Astrocyte of the spinal cord (primary cell): ENCODE results near the gene ZCCHC17.

Experiments
- DNase-seq: peaks from one replicate; pipeline ENCODE4 v3.0.0; 2011; ENCODE audit warnings: low read depth, low spot score
- H3K4me3 ChIP-seq: 2 replicates; pipeline ENCODE4 v1.5.1; 2011; ENCODE audit warnings: low read depth, mild to moderate bottlenecking, low read length, moderate library complexity
- in situ Hi-C: cut with HindIII; loops from 2 replicates; pipeline ENCODE4 v1.10.0; 2017; ENCODE audit warnings: low sequenced_read_pairs
- TF ChIP-seq, protein P1 (sequence below): IDR thresholded peaks from 2 replicates; pipeline ENCODE4 v1.5.1; 2012; ENCODE audit warnings: low read depth, mild to moderate bottlenecking, low read length, inconsistent platforms

Gene ZCCHC17

DNA sequence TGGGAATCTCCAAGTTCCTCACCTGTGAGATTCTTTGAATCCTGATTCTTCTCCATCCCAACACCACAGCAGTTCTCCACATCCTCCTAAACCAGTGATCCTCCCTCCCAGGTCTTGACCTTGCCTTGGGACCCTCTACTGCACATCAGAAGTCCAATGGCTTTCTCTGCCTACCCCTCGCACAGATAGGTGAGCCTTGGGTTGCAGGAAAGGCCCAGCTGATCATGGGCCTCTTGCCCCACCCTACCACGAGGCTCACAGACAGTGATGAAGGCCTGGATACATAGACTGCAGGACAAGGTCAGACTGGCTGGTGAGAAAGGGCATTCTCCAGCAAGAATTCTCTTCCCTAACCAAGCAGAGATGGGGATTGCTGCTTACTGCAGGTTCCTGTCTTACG is 75.2 kb downstream of the ZCCHC17 start:
- no peak for DNase-seq
- TF ChIP-seq, protein P1, sequence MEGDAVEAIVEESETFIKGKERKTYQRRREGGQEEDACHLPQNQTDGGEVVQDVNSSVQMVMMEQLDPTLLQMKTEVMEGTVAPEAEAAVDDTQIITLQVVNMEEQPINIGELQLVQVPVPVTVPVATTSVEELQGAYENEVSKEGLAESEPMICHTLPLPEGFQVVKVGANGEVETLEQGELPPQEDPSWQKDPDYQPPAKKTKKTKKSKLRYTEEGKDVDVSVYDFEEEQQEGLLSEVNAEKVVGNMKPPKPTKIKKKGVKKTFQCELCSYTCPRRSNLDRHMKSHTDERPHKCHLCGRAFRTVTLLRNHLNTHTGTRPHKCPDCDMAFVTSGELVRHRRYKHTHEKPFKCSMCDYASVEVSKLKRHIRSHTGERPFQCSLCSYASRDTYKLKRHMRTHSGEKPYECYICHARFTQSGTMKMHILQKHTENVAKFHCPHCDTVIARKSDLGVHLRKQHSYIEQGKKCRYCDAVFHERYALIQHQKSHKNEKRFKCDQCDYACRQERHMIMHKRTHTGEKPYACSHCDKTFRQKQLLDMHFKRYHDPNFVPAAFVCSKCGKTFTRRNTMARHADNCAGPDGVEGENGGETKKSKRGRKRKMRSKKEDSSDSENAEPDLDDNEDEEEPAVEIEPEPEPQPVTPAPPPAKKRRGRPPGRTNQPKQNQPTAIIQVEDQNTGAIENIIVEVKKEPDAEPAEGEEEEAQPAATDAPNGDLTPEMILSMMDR: no peak
- in situ Hi-C loops: no loop called here
- no peak overlapping the region for H3K4me3 ChIP-seq

DNA sequence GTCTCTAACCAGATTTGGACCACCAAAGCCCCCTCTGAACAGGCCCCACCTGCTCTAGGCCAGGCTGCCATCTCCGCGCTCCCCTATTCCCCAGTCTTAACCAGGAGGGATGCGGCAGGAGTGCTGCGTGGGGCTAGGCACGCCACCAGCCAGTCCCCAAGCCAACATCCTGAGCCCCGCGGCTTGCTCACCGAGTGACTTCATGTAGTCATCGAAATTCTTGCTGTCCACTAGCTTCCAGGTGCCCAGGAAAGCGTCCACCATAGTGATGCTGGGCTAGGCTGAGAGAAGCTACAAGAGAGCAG is 75.9 kb downstream of the ZCCHC17 start:
- TF ChIP-seq, protein P1: no peak
- no peak for DNase-seq
- in situ Hi-C loops: no loop called here
- H3K4me3 ChIP-seq: peak overlapping the region; percentile 41

DNA sequence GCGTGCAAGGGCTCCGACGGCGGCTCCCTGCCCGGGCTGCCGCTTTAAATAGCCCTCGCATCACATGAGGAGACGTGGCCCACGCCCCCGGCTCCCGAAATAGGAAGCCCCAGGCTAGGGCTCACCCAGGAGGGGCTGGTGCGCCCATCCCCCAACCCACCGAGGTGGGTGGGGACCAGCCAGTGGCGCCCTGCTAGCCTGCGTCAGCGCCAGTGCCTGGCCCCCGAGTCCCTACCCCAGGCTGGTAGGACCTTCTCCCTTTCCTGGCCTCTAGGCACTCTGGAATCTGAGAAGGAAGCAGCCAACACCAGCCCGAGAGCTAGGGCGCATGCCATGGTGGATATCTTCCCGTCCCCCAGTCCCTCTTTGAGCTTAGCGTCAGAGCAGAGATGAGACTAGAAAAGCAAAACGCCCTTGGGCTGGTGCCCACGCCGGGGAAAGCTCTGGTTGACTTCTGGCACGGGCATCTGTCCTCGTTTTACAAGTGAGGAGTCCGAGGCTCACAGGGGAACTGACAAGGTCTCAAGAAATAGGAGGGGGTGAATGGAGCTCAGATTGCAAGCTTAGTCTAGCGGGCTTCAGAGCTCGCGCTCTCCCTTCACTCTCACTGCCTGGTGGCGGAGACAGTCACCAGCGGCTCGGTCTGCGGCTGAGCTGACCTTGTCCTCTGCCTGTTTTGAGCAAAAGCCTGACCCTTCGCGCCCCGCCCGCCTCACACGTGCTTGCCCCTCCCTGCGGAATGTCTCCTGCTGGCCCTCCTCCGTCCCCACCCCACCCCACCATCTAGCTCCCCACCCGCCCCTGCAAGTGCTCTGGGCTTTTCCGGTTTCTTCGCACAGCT is 76.4 kb downstream of the ZCCHC17 start, which contains the start of gene FABP3:
Gene FABP3, minus strand, starts transcription at position 21 of the 841 bp plus-strand sequence. CDS start 62 bp downstream, outside the sequence.
- in situ Hi-C loops: no loop called here
- H3K4me3 ChIP-seq: peak within 1 kb of the TSS; percentile 41
- TF ChIP-seq, protein P1: no peak
- DNase-seq: peak; percentile 59

DNA sequence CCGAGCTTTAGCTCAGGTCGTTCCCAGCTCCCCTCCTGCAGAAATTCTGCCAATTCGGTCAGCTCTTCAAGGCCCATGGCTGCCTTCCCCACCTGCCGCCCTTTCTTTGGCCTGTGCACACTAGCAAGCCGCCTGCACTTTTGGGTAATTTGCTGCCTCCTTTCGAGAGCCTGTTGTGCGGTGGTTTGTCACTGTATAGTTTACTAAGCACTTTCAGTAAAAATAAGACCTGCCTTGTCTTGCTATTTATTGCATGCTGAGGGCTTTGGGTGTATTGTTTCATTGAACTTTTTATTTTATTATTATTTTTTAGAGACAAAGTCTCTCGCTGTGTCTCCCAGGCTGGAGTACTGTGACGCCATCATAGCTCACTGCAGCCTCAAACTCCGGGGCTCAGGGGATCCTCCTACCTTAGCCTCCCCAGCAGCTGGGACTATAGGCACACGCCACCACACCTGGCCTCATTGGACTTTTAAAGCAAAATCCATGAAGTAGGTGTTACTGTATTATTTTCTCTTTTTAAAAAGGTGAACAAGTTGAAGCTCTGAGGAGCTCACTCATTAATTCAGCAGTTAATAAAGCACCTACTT is 77.2 kb downstream of the ZCCHC17 start:
- no peak for DNase-seq
- in situ Hi-C loops: no loop called here
- H3K4me3 ChIP-seq: peak overlapping the region; percentile 41
- TF ChIP-seq, protein P1: no peak

DNA sequence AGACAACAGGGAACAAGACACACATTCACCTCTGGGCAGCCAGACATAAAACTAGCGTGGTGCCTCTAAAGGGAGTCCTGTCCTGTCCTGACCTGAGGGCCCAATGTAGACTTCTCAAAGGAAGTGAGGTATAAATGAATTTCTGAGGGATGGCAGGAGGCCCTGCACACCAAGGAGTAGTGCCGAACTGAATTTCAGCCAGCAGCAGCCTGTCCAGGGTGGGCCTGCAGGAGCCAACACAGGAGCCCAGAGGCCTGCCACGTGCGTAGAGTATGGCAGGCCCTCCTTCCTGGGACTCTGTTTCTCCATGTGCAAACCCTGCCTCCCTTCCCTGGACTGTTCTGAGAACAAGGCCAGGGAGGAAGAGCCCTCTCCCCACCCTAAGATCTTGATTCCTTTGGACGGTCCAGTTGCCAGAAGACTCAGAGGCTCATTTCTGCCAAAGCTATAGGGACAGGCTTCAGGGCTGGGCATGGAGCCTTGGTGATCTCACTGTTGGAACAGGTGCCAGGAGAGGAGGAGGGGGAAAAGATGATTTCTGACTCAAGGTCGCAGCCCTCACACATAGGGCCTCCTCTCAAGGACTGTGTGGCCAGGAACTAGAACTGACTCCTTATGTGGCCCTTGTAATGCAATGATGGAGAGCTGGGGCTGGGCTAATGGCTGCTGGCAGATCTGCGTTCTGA is 77.8 kb downstream of the ZCCHC17 start:
- TF ChIP-seq, protein P1: no peak
- in situ Hi-C loops: no loop called here
- no peak overlapping the region for H3K4me3 ChIP-seq
- DNase-seq: peak; percentile 58

DNA sequence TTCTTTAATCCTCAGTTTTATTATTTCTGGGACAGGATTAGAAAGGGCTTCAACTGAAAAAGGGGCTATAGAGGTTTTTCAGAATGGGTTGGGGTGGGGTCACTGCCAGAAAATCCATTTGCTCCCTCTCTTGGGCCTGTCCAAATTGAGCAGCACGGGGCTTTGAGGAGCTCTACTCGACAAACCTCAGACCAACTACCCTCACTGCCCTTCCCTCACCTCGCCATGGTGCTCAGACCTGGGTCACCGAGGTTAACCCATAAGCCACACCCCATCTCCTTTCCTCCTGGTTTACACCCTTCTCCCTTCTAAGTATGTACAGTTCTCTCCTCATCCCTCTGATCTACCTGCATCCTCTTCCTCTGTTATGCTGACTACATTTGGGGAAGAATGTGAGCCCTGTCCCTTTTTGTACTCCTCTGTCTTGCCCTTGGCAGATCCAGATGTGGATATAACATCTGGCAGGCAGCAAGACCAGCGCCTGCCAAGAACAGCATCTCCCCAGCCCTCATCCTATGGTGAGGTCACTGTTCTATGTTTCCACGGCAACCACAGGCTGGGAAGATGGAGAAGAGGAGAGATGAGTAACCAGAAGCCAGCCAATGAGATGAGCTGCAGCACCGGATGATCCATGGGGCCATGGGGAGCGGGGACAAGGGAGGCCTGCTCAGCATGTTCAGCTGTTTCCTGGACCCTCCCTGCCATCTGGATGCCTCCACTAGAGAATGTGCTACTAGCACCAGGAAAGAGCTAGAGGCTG is 79.7 kb downstream of the ZCCHC17 start:
- peak; percentile 95 for DNase-seq
- in situ Hi-C loops: no loop called here
- no peak overlapping the region for H3K4me3 ChIP-seq
- TF ChIP-seq, protein P1: no peak
